ENCODE results near the gene TMEM184A. TPM values are rescaled to one million over a fixed set of nuclear protein-coding genes. Genes with fewer than 3 reads are reported as not detected.

Gene TMEM184A
- total RNA-seq, 4 donors from 2014 or later: 0.19 to 3.1 (median 0.32) TPM; not detected in 1

DNA sequence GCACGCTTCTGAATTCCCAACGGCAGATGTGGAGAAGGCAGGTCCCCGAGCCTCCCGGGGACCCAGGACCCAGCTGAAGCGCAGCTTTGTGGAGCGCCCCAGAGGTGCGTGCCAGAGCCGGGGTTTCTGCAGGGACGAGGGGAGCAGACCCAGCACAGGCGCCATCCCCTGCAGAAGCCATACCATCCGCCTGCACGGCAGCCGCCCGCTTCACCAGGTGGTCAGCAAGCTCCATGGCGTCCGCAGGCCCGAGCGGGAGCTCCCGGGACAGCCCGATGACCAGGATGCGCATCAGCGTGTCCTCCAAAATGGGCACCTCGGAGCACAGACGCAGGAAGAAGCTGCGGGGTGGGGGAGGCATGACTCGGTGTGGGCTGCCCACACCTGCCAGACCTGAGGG is 62.4 kb downstream of the TMEM184A start:
- no peak for ATAC-seq (ENCODE audit: low FRiP score)

GRCh38 chr7:1493129-1493528 is 62.9 kb downstream of the TMEM184A start:
- ATAC-seq (ENCODE audit: low FRiP score) (no peak), DNase-seq (ENCODE audit: low spot score) (no peak)
- no peak for TF ChIP-seq CTCF (IDR thresholded peaks at IDR 0.05)

More for the DNA sequence above, 62.4 kb downstream of the TMEM184A start:
- DNase-seq (ENCODE audit: low spot score): no peak
- TF ChIP-seq CTCF (IDR thresholded peaks at IDR 0.05): no peak

GRCh38 chr7:1492640-1493039 is 63.4 kb downstream of the TMEM184A start:
- DNase-seq (ENCODE audit: low spot score) (no peak), ATAC-seq (ENCODE audit: low FRiP score) (no peak)
- TF ChIP-seq CTCF (IDR thresholded peaks at IDR 0.05): no peak

Other genes starting within 250 kb of the TMEM184A start
- gene MICALL2, start 96.7 kb downstream of the TMEM184A start, total RNA-seq: 10 to 100 TPM in 2 of 4 donors, 1 to 10 TPM in 2; 4.4 to 16.6 (median 9.3) TPM
- gene INTS1, start 51.8 kb downstream of the TMEM184A start, total RNA-seq: 10 to 100 TPM; 22.4 to 39.4 (median 32.0) TPM
- 10 to 100 TPM; 30.7 to 57.6 (median 32.7) TPM for gene MAFK, start 25.5 kb downstream of the TMEM184A start, total RNA-seq
- 10 to 100 TPM; 22.0 to 37.7 (median 28.4) TPM for gene PSMG3, start 13.8 kb upstream of the TMEM184A start, total RNA-seq
- gene ELFN1, start 114.1 kb upstream of the TMEM184A start, total RNA-seq: 1 to 10 TPM; 3.8 to 6.0 (median 4.1) TPM